Mesenchymal stem cell (in vitro differentiated cells and primary cell): ENCODE results near the gene SLCO3A1.

Source experiments
- DNase-seq: peaks from one replicate; pipeline ENCODE4 v3.0.0-alpha.2; 2013
- H2AFZ ChIP-seq: one replicate; pipeline ENCODE4 v1.6.1; 2013; ENCODE audit warnings: low read depth, mild to moderate bottlenecking, control low read depth, inconsistent platforms, low read length, moderate library complexity
- H2AK5ac ChIP-seq: 2 replicates; pipeline ENCODE4 v1.6.1; 2013; ENCODE audit warnings: low read length, moderate library complexity, mild to moderate bottlenecking, inconsistent platforms; ENCODE audit not compliant: severe bottlenecking
- H2BK120ac ChIP-seq: one replicate; pipeline ENCODE4 v1.6.1; 2013; ENCODE audit warnings: low read depth, mild to moderate bottlenecking, inconsistent platforms, low read length, moderate library complexity
- H2BK12ac ChIP-seq, 2 experiments: one replicate each; pipeline ENCODE4 v1.6.1; 2013; ENCODE audit warnings: inconsistent platforms in 2 of 2, low read length in 2 of 2, mild to moderate bottlenecking in 2 of 2, moderate library complexity in 2 of 2, control low read depth in 1 of 2
- H2BK15ac ChIP-seq: one replicate; pipeline ENCODE4 v1.6.1; 2013; ENCODE audit warnings: mild to moderate bottlenecking, low read depth, inconsistent platforms; ENCODE audit not compliant: poor library complexity, severe bottlenecking
- H2BK5ac ChIP-seq: 2 replicates; pipeline ENCODE4 v1.6.1; 2013; ENCODE audit warnings: low read depth, mild to moderate bottlenecking, low read length, control low read depth, inconsistent platforms; ENCODE audit not compliant: poor library complexity, severe bottlenecking
- H3K14ac ChIP-seq, 2 experiments: one replicate each; pipeline ENCODE4 v1.6.1; 2013; ENCODE audit warnings: inconsistent platforms in 2 of 2, low read length in 2 of 2, control low read depth in 1 of 2, mild to moderate bottlenecking in 1 of 2, moderate library complexity in 1 of 2
- H3K18ac ChIP-seq, 2 experiments: one replicate each; pipeline ENCODE4 v1.6.1; 2013; ENCODE audit warnings: inconsistent platforms in 2 of 2, low read length in 2 of 2, control low read depth in 1 of 2, low read depth in 1 of 2, mild to moderate bottlenecking in 1 of 2
- H3K23ac ChIP-seq, 2 experiments: one replicate each; pipeline ENCODE4 v1.6.1; 2013; ENCODE audit warnings: inconsistent platforms in 2 of 2, low read length in 2 of 2, mild to moderate bottlenecking in 2 of 2, moderate library complexity in 2 of 2, control low read depth in 1 of 2
- H3K27ac ChIP-seq: 2 replicates; pipeline ENCODE4 v1.5.1; 2013; ENCODE audit warnings: mild to moderate bottlenecking, moderate library complexity, low read length, control low read depth, inconsistent platforms; ENCODE audit not compliant: poor library complexity, severe bottlenecking
- H3K27me3 ChIP-seq, 2 experiments: 2 replicates each; pipeline versions ENCODE4 v1.6.1 to v1.7.0; 2013; ENCODE audit warnings: low read length in 2 of 2, mild to moderate bottlenecking in 2 of 2, moderate library complexity in 2 of 2, control low read depth in 1 of 2, inconsistent platforms in 1 of 2; ENCODE audit not compliant: control insufficient read depth in 1 of 2, insufficient read depth in 1 of 2
- H3K36me3 ChIP-seq, 2 experiments: 2 replicates each; pipeline versions ENCODE4 v1.6.1 to v1.7.0; 2013; ENCODE audit warnings: low read length in 2 of 2, control low read depth in 1 of 2, inconsistent platforms in 1 of 2, low read depth in 1 of 2, mild to moderate bottlenecking in 1 of 2; ENCODE audit not compliant: insufficient read depth in 2 of 2, control insufficient read depth in 1 of 2
- H3K4ac ChIP-seq, 2 experiments: one replicate each; pipeline ENCODE4 v1.6.1; 2013; ENCODE audit warnings: inconsistent platforms in 2 of 2, low read length in 2 of 2, mild to moderate bottlenecking in 2 of 2, moderate library complexity in 2 of 2, control low read depth in 1 of 2, low read depth in 1 of 2
- H3K4me1 ChIP-seq: 2 replicates; pipeline ENCODE4 v1.6.1; 2013; ENCODE audit warnings: low read depth, low read length, control low read depth; ENCODE audit not compliant: control insufficient read depth, insufficient read depth
- H3K4me2 ChIP-seq: 2 replicates; pipeline ENCODE4 v1.6.1; 2013; ENCODE audit warnings: low read length, mild to moderate bottlenecking, inconsistent platforms; ENCODE audit not compliant: poor library complexity, severe bottlenecking
- H3K4me3 ChIP-seq, 2 experiments: 2 replicates each; pipeline versions ENCODE4 v1.5.1 to v1.7.0; 2013; ENCODE audit warnings: low read length in 2 of 2, mild to moderate bottlenecking in 2 of 2, control low read depth in 1 of 2, low read depth in 1 of 2; ENCODE audit not compliant: insufficient read depth in 1 of 2
- H3K79me1 ChIP-seq: replicated peaks from 2 replicates; pipeline ENCODE4 v1.6.1; 2013; ENCODE audit warnings: mild to moderate bottlenecking, control low read depth, low read length, inconsistent platforms; ENCODE audit not compliant: poor library complexity, severe bottlenecking
- H3K9ac ChIP-seq: 2 replicates; pipeline ENCODE4 v1.7.0; 2013; ENCODE audit warnings: mild to moderate bottlenecking, low read length, moderate library complexity
- H3K9me3 ChIP-seq: 2 replicates; pipeline ENCODE4 v1.7.0; 2013; ENCODE audit warnings: mild to moderate bottlenecking, low read length; ENCODE audit not compliant: control insufficient read depth
- H4K8ac ChIP-seq: one replicate; pipeline ENCODE4 v1.6.1; 2013; ENCODE audit warnings: inconsistent platforms, mild to moderate bottlenecking, low read length, moderate library complexity
- H4K91ac ChIP-seq: one replicate; pipeline ENCODE4 v1.6.1; 2013; ENCODE audit warnings: mild to moderate bottlenecking, low read length, inconsistent platforms
- WGBS: methylation state at CpG from one replicate; pipeline ENCODE4 v1.1.7; 2013; ENCODE audit warnings: mixed read lengths; 5-methylcytosine and 5-hydroxymethylcytosine counted together

SLCO3A1 gene

DNA sequence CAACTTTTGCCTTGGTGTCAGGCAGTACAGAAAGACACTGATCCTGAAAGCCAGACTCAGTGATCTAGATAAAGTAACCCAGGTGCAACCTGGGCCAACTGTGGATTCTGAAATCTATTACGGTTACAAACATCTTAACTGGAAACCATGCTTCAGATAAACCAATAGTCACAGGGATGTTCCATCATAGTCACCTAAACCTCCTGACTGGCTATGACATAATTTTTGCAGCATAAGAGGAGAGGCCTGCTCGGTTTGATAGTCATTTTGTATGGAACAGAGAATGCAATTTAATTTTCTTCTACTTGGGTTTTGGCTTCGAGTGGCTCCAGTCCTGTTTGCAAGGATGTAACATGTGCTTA lies 3.7 kb downstream of the SLCO3A1 start:
- no peak overlapping the region for H4K8ac ChIP-seq
- H3K27me3 ChIP-seq: peaks cover 0 to 8% of the 10 kb centered on the region in 2 experiments
- no peak overlapping the region for H3K4me2 ChIP-seq
- H2AK5ac ChIP-seq: no peak overlapping the region
- H2AFZ ChIP-seq: no peak overlapping the region
- no peak for DNase-seq
- no peak overlapping the region for H2BK5ac ChIP-seq
- no peak overlapping the region for H4K91ac ChIP-seq
- H3K36me3 ChIP-seq: peaks cover 0 to 4% of the 10 kb centered on the region in 2 experiments
- no peak overlapping the region for H3K27ac ChIP-seq
- H3K4ac ChIP-seq: no peak overlapping the region
- no peak overlapping the region for H2BK120ac ChIP-seq
- H3K23ac ChIP-seq: no peak overlapping the region
- no peak overlapping the region for H3K18ac ChIP-seq
- no peak overlapping the region for H3K9ac ChIP-seq
- no peaks in the 10 kb centered on the region for H3K9me3 ChIP-seq
- H3K14ac ChIP-seq: no peak overlapping the region
- H2BK12ac ChIP-seq: no peak overlapping the region
- H3K4me1 ChIP-seq: peaks cover 7% of the 10 kb centered on the region
- H3K79me1 ChIP-seq: peaks cover 2% of the 10 kb centered on the region
- no peak overlapping the region for H2BK15ac ChIP-seq
- WGBS: 68% methylated on average over 3 of the region's 3 CpGs
- H3K4me3 ChIP-seq: no peak overlapping the region

DNA sequence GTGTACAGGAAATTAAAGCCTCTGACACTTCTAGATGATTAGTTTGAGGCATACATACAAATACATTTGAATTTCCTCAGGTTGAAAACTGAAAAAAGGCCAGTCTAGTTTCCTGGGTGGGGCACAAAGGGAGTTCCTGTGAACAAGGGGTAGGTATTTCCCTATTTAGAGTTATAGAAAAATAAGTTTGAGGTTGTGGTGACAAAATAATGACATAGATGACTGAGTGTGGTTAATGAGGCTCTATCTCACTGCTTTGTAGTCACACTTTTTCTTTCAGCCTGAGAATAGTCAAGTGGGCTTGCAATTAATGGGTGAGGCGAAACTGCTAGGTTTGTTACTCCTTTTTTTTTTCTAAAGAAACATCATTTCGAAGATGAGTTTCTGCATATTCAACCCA lies 4.3 kb downstream of the SLCO3A1 start:
- no peak overlapping the region for H3K4me2 ChIP-seq

DNA sequence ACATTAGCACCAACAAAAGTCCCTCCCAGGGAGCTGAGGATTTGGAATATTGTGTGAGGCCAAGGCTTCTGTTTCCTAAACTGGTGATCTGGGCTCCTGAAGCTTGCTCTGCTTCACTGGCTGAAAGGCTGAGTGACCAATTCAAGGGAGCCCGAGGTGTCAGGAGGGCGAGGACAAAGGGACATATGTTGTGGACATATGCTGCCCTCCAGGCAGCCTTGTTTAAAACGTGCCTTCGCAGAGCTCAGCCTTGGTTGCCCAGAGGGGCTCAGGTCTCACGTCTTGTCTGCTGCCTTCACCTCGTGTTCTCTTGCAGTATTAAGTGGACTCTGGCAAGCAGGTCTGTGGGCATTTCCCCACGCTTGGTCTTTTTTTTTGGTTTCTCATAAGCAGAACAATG lies 7.0 kb downstream of the SLCO3A1 start:
- H3K36me3 ChIP-seq: peaks cover 0 to 4% of the 10 kb centered on the region in 2 experiments

More for the DNA sequence above, 4.3 kb downstream of the SLCO3A1 start:
- Histone ChIP-seq H4K91ac (no peak overlapping the region), H3K14ac (no peak overlapping the region), H2BK12ac (no peak overlapping the region), H3K4me1 (peaks cover 4% of the 10 kb centered on the region), H4K8ac (no peak overlapping the region), H2BK15ac (no peak overlapping the region), H3K9me3 (no peaks in the 10 kb centered on the region), H3K36me3 (peaks cover 0 to 4% of the 10 kb centered on the region in 2 experiments), H2AK5ac (no peak overlapping the region), H2BK120ac (no peak overlapping the region), H3K18ac (no peak overlapping the region), H3K4me3 (no peak overlapping the region), H2AFZ (no peak overlapping the region), H3K79me1 (peaks cover 2% of the 10 kb centered on the region), H3K4ac (no peak overlapping the region), H3K27ac (no peak overlapping the region), H3K23ac (no peak overlapping the region), H3K9ac (no peak overlapping the region), H3K27me3 (peaks cover 0 to 8% of the 10 kb centered on the region in 2 experiments), H2BK5ac (no peak overlapping the region)
- DNase-seq: no peak
- WGBS: 71% methylated on average over 2 of the region's 2 CpGs

DNA sequence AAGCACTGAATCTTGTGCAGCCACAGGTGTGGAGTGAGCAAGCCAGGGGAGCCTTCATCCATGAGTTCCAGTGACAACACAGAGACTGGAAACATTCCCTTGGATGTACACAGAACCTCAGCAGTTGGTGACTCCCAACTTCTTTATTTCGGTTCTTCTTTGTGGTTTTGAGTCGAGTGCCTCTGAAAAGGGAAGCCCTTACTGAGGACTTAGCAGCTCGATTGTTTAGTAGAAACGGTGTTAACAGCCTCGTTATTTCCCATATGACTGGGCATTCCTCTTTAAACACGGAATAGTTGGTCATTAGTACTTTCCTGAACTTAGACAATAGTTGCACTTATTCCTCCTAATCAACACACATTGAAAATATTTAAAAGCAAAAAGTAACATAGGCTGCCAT lies 7.7 kb downstream of the SLCO3A1 start:
- no peak for DNase-seq
- 78% methylated on average over 6 of the region's 6 CpGs for WGBS

More for the DNA sequence above, 7.0 kb downstream of the SLCO3A1 start:
- no peak overlapping the region for H4K8ac ChIP-seq
- DNase-seq: no peak
- H3K4me2 ChIP-seq: no peak overlapping the region
- no peak overlapping the region for H3K18ac ChIP-seq
- WGBS: 75% methylated on average over 7 of the region's 7 CpGs
- no peak overlapping the region for H3K4me3 ChIP-seq
- H3K23ac ChIP-seq: no peak overlapping the region
- no peak overlapping the region for H2BK5ac ChIP-seq
- no peak overlapping the region for H4K91ac ChIP-seq
- H2AFZ ChIP-seq: no peak overlapping the region
- H3K4ac ChIP-seq: no peak overlapping the region
- H3K14ac ChIP-seq: no peak overlapping the region
- no peak overlapping the region for H2AK5ac ChIP-seq
- H3K27me3 ChIP-seq: no peaks in the 10 kb centered on the region
- H3K79me1 ChIP-seq: peaks cover 3% of the 10 kb centered on the region
- H3K27ac ChIP-seq: no peak overlapping the region
- H2BK120ac ChIP-seq: no peak overlapping the region
- H3K4me1 ChIP-seq: peaks cover 8% of the 10 kb centered on the region
- H2BK12ac ChIP-seq: no peak overlapping the region
- H3K9ac ChIP-seq: no peak overlapping the region
- no peaks in the 10 kb centered on the region for H3K9me3 ChIP-seq
- H2BK15ac ChIP-seq: no peak overlapping the region

More for the DNA sequence above, 7.7 kb downstream of the SLCO3A1 start:
- Histone ChIP-seq H3K27me3 (no peaks in the 10 kb centered on the region), H3K9me3 (no peaks in the 10 kb centered on the region), H2BK15ac (no peak overlapping the region), H3K4me2 (no peak overlapping the region), H2AK5ac (no peak overlapping the region), H2AFZ (no peak overlapping the region), H3K14ac (no peak overlapping the region), H3K79me1 (peaks cover 3% of the 10 kb centered on the region), H4K8ac (no peak overlapping the region), H3K18ac (no peak overlapping the region), H3K4me1 (peaks cover 8% of the 10 kb centered on the region), H2BK5ac (no peak overlapping the region), H3K4ac (no peak overlapping the region), H2BK12ac (no peak overlapping the region), H4K91ac (no peak overlapping the region), H2BK120ac (no peak overlapping the region), H3K9ac (no peak overlapping the region), H3K23ac (no peak overlapping the region), H3K36me3 (peaks cover 0 to 4% of the 10 kb centered on the region in 2 experiments), H3K27ac (no peak overlapping the region), H3K4me3 (no peak overlapping the region)
